Activated CD4-positive, alpha-beta T cell treated with anti-CD3 and anti-CD28 coated beads, Interleukin-2, amount 50 U/mL, for 1 hour (primary cell): ENCODE measurements around the gene DELE1.

Experiments
- DNase-seq: peaks from one replicate; pipeline ENCODE4 v3.0.0-alpha.2; 2020

The DELE1 gene

DNA sequence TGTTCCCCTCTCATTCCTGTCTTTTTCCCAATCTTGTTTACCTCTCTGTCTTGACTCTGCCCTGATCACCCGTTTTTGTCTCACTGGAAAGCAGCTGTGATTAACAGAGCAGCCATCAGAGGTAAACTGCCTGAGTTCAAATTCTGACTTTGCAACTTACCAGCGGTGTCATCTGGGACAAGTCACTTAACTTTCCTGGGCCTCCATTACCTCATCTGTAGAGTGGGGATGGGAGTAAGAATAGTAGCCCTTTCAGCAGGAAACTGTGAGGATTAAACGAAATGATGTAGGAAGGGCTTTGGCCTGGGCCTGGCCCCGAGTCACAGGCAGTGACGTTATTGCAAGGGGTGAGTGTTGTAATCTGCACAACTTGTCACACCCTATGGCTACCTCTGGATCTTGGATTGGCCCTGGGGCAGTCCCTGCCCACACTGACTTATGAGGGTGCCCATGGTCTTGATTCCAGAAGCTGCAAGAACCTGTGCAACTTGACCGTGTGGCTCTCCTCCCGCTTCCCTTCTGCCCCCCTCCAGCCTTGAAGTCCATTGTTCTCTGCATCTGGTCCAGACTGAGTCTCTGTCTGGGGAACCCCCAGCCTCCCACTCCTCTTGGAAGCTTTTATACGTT lies 35.0 kb downstream of the DELE1 start:
- DNase-seq = no peak

DNA sequence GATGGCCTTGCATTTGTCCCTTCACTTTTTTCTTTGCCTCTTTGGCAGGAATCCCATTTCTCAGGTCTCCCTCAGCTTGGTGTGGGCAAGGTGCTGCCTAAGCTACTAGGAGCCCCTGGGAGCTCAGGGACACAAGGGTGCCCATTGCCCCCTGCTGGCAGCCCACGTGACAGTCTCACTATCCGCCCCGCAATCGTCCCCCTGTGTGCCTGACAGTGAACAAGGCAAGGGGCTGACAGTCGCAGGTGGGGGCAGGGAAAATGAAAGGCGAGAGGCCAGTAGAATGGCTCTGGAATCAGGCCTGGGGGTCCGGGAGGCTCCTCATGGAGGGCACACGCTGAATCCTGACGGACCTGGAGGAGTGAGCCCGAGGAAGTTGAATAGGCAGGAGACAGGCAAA lies 36.3 kb downstream of the DELE1 start:
- DNase-seq = peak; percentile 26

DNA sequence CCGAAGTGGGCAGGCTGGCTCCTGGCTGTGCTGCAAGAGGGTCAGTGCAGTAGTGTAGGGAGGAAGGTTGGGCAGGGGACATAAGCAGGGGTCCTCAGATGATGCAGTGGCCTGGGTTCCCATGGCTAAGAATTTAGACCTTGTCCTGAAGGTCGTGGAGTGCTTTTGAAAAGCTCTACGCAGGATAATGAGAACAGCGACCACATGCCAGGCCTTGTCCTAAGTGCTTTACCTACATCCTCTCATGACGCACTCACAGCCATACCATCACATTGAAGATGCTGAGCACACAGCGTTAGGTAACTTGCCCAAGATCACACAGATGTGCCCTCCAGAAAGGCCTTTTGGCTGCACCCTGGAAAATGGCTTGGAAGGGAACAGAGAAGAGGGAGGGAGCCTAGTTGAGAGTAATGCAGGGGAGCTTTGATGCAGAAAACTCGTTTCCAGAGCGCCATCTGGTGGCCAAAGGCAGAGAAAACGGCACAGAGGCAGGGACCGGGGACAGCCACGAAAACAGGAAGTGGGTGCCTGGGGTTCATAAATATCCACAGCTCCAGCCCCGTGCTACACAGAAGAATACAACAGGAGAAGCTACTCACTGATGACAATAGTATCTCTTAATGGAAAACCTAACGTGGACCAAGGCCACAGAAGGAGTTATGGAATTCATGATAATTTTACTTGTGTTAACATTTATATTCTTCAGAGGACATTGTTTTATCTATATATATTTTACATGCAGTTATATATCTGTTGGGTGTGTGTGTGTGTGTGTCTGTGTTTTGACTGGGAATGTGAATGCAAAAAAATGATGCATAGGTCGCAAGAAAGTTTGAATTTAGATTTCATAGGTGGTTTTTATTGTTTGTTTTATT lies 37.0 kb downstream of the DELE1 start:
- DNase-seq = peak; percentile 89

- DNase-seq = no peak
Observed at GRCh38 chr5:141961466-141961865, 37.8 kb downstream of the DELE1 start.

DNA sequence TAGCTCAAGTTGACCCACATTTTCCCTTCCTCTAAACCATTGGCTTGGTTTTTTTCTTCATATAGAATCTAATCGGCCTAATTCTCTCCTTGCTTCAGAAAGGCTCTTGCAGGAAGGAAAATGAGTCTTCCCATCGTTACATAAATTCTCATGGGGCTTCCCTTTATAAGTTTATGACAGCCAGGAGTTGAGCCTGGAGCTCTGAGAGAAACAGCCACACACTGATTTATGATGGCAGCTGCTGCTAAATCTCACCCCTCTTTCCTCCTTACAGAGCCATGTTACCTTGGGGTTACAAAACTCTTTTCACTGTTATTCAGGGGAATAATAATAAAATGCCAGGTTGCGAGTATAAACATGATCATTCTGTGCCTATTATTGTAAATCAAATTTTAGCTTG lies 40.0 kb downstream of the DELE1 start:
- DNase-seq = no peak

GRCh38 chr5:141965071-141965470 lies 41.4 kb downstream of the DELE1 start:
- DNase-seq = no peak

GRCh38 chr5:141966275-141966962 lies 42.7 kb downstream of the DELE1 start:
- DNase-seq = no peak

- no peak for DNase-seq
Observed at GRCh38 chr5:141966963-141967333, 43.3 kb downstream of the DELE1 start.

DNA sequence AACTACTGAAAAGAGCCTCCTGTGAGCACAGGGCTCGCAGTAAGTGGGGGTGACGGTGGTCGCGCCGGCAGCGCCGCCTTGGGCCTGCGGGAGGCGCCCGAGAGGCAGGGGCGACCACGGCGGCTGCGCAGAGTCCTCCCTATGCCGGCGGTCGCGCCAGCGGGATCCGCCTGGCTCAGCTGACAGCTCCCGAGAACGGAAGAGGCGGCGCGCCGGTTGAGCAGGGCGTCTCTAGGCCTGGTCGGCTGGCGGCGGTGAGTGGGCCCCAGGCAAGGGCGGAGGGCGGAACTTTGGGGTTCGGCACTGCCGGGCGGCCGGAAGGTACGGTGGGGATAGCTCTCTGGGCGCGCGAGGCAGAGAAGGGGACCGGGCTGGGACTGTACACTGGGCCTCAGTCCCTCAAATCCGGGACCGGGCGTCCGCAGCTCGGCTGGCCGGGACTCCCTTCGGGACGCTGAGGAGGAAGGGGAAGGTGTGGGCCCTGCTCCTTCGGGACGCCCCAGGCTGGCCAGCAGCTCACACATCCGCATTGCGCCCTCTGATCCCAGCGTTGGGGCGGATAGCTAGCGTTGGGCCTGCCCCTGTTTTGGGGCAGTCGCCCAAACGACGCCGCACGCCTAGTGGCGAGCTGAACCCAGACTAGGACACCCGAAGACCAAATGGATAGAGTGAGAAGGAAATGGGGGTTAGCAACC lies 45.4 kb downstream of the DELE1 start, which contains the start of gene RNF14:
TSS of gene RNF14 (plus strand) at position 192 of the 695 bp plus-strand sequence. CDS start 4,484 bp downstream, outside the sequence.
- DNase-seq = peak; percentile 91

DNA sequence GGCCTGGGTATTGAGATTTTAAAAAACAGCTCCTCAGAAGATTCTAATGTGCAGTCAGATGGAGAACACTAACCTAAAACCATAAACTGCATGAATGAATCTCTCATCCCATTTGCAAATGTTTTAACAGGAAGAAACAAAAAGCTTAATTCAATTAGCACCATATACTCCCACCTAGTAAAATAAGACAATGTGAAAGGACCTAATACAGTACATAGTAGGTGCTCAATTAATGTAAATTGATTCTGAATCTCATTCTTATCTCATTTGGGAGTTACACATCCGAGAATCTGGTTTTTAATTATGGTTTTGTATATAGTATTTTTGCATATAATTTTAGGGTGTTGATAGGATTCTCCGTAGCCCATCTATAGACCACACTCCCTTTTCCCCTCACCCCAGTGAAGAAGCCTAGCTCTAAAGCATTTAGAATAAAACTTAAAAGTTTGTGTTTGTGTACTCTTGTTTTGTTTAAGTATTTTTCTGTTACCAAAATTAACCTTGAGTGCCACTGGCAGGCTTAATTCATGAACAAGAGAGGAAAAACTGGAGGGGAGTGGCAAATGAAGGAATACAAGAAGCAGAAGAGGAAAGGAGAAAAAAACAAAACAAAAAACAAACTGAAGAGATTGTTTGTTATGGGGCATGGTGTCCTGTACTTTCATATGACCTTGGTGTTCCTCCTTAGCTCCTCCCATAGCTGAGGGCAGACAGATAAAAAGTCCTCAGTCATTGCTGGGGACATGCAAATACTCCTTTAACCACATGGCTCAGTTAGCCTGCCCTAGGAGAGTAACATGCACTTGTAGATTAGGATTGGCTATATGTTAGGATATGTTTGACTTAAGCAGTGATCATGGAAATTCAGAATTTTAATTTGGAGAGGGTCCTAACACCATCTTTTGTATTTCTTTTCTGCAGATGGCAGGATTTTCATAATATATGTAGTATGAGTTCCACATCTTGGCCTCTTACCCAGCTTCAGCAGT lies 46.4 kb downstream of the DELE1 start:
- DNase-seq = no peak

- DNase-seq = no peak
Observed at GRCh38 chr5:141973871-141974595, 50.4 kb downstream of the DELE1 start.

GRCh38 chr5:141976176-141976575 lies 52.5 kb downstream of the DELE1 start:
- no peak for DNase-seq

GRCh38 chr5:141978389-141978788 lies 54.7 kb downstream of the DELE1 start:
- DNase-seq = no peak

DNA sequence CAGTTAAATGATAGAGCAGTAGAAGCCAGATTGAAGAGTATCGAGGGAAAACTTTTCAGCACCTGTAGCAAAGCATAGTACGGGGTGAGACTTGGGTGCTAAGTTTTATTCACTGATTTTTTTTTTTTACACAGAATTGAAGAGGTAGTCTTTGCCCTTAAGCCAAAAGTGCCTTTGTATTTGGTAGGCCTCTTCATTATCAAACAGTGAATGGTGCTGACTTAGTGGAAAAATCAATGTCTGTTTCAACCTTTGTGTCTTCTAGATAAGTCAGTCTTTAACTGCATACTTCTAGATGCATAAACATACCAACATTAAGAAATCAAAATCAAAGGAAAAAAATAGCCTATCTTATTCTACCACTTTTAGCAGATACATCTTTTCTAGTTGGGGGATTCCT lies 59.0 kb downstream of the DELE1 start:
- no peak for DNase-seq

DNA sequence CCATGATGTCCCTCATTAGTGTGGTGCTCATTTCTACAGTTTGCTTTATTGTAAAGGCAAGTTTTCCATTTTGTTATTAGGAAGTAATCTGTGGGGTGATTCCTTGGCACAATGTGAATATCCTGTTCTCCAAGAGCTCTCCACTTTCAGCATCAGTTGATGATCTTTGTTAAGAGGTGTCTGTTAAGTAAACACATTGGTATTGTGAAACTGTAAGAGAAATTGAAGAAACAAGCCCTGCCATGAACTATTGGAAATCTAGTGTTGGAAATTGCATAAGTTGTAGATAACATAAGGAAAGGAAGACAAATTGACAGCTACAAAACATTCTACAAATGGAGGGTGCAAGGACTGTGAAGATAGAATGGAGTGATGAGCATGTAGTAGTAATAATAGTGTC lies 62.4 kb downstream of the DELE1 start:
- no peak for DNase-seq

- DNase-seq = no peak
Observed at GRCh38 chr5:141989720-141990119, 66.0 kb downstream of the DELE1 start.
